CD14-positive monocyte (primary cell): ENCODE measurements around the gene MET. TPM values are rescaled to one million over a fixed set of nuclear protein-coding genes. Genes with fewer than 3 reads are reported as not detected.

Experiments
- DNase-seq, 3 donors: peaks; one replicate each; pipeline ENCODE4 v3.0.0-alpha.2; 2011 to 2022
- H2AFZ ChIP-seq: 2 replicates; pipeline ENCODE4 v1.6.0; 2012; ENCODE audit warnings: mild to moderate bottlenecking, low read depth, low read length, inconsistent platforms; ENCODE audit not compliant: insufficient read depth, poor library complexity, severe bottlenecking
- H3K27ac ChIP-seq, 2 donors: 1 replicate in 1 of 2; 2 replicates in 1 of 2; pipeline ENCODE4 v1.5.1; 2012 to 2013; ENCODE audit warnings: low read length in 2 of 2, control low read depth in 1 of 2, inconsistent platforms in 1 of 2, low read depth in 1 of 2, mild to moderate bottlenecking in 1 of 2
- H3K27me3 ChIP-seq, 2 donors: one replicate each; pipeline versions ENCODE4 v1.6.0 to v1.6.1; 2011 to 2013; ENCODE audit warnings: low read length in 2 of 2; ENCODE audit not compliant: control insufficient read depth in 2 of 2, insufficient read depth in 2 of 2
- H3K36me3 ChIP-seq, 2 donors: replicated peaks in 1 of 2; 1 replicate in 1 of 2; 2 replicates in 1 of 2; pipeline versions ENCODE4 v1.5.1 to v1.6.1; 2012 to 2013; ENCODE audit warnings: low read length in 2 of 2, control low read depth in 1 of 2, inconsistent platforms in 1 of 2, mild to moderate bottlenecking in 1 of 2; ENCODE audit not compliant: insufficient read depth in 2 of 2, control insufficient read depth in 1 of 2
- H3K4me1 ChIP-seq, 2 donors: 1 replicate in 1 of 2; 2 replicates in 1 of 2; pipeline versions ENCODE4 v1.5.1 to v1.6.1; 2012 to 2013; ENCODE audit warnings: low read length in 2 of 2, control low read depth in 1 of 2, inconsistent platforms in 1 of 2, mild to moderate bottlenecking in 1 of 2, moderate library complexity in 1 of 2; ENCODE audit not compliant: insufficient read depth in 2 of 2, control insufficient read depth in 1 of 2
- H3K4me2 ChIP-seq: replicated peaks from 2 replicates; pipeline ENCODE3; 2012; ENCODE audit warnings: low read length, moderate library complexity, mild to moderate bottlenecking; ENCODE audit not compliant: poor library complexity, severe bottlenecking; ENCODE audit errors: extremely low read depth
- H3K4me3 ChIP-seq, 3 experiments: fragments of 200-600 bp in 1 of 3; sonication (generic) in 1 of 3; replicated peaks in 1 of 3; 1 replicate in 2 of 3; 2 replicates in 1 of 3; pipeline ENCODE4 v1.5.1; 2011 to 2013; ENCODE audit warnings: low read length in 3 of 3, mild to moderate bottlenecking in 3 of 3, control low read depth in 2 of 3, low read depth in 2 of 3, inconsistent platforms in 1 of 3, moderate library complexity in 1 of 3
- H3K79me2 ChIP-seq: 2 replicates; pipeline ENCODE4 v1.6.0; 2012; ENCODE audit warnings: mild to moderate bottlenecking, control low read depth, inconsistent platforms, low read length, moderate library complexity; ENCODE audit not compliant: insufficient read depth
- H3K9ac ChIP-seq: 2 replicates; pipeline ENCODE4 v1.6.0; 2017; ENCODE audit warnings: low read length, mild to moderate bottlenecking; ENCODE audit not compliant: insufficient read depth, poor library complexity, severe bottlenecking
- H3K9me3 ChIP-seq, 2 donors: replicated peaks in 1 of 2; 1 replicate in 1 of 2; 2 replicates in 1 of 2; pipeline versions ENCODE4 v1.5.1 to v1.6.1; 2012 to 2013; ENCODE audit warnings: low read length in 2 of 2, control low read depth in 1 of 2; ENCODE audit not compliant: control insufficient read depth in 1 of 2, insufficient read depth in 1 of 2
- H4K20me1 ChIP-seq: 2 replicates; pipeline ENCODE4 v1.6.0; 2012; ENCODE audit warnings: mild to moderate bottlenecking, low read length, control low read depth, moderate library complexity; ENCODE audit not compliant: insufficient read depth
- H3K27ac Mint-ChIP-seq, 7 donors: one replicate each; pipeline ENCODE4 v1.8.0; 2020; ENCODE audit warnings: mild to moderate bottlenecking in 7 of 7, mixed read lengths in 7 of 7, moderate library complexity in 6 of 7, inconsistent platforms in 2 of 7
- H3K27me3 Mint-ChIP-seq, 3 donors: one replicate each; pipeline ENCODE4 v1.8.0; 2021 to 2022; ENCODE audit warnings: low read depth in 3 of 3, mild to moderate bottlenecking in 3 of 3, mixed read lengths in 3 of 3, moderate library complexity in 3 of 3, inconsistent platforms in 1 of 3
- H3K36me3 Mint-ChIP-seq, 2 donors: one replicate each; pipeline ENCODE4 v1.8.0; 2020; ENCODE audit warnings: mixed read lengths in 2 of 2, inconsistent platforms in 1 of 2, mild to moderate bottlenecking in 1 of 2
- H3K4me1 Mint-ChIP-seq: one replicate; pipeline ENCODE4 v1.8.0; 2020; ENCODE audit warnings: mild to moderate bottlenecking, mixed read lengths
- H3K4me3 Mint-ChIP-seq, 2 donors: one replicate each; pipeline ENCODE4 v1.8.0; 2020; ENCODE audit warnings: mild to moderate bottlenecking in 2 of 2, mixed read lengths in 2 of 2, moderate library complexity in 1 of 2
- H3K9me3 Mint-ChIP-seq, 7 donors: one replicate each; pipeline ENCODE4 v1.8.0; 2020 to 2022; ENCODE audit warnings: mixed read lengths in 7 of 7, mild to moderate bottlenecking in 6 of 7, moderate library complexity in 6 of 7, inconsistent platforms in 2 of 7
- whole genome bisulfite sequencing: methylation state at CpG from one replicate; pipeline ENCODE4 v1.1.5; 2013; ENCODE audit warnings: missing lambda C conversion rate; ENCODE audit not compliant: insufficient coverage; 5-methylcytosine and 5-hydroxymethylcytosine counted together
- intact Hi-C, 2 donors: fragments of 100-400 bp; cut with micrococcal nuclease; formaldehyde crosslinking; loops; one replicate each; pipeline versions ENCODE4 v1.15.0 to v1.15.1; 2023
- polyA plus RNA-seq, 3 donors: library from polyadenylated mRNA; depleted of rRNA in 1 of 3; unstranded in 2 of 3; stranded (reverse) in 1 of 3; fragments of 300-500 nt in 2 of 3; fragments of >200 nt in 1 of 3; fragmentation: Illumina TruSeq in 2 of 3; gene quantifications; 1 replicate in 2 of 3; 2 replicates in 1 of 3; pipeline ENCODE4 v1.2.3, GENCODE V29; 2012 to 2021
- TF ChIP-seq, protein P1 (sequence below): fragments of 200-600 bp; IDR thresholded peaks from one replicate; pipeline ENCODE4 v1.8.0; 2022; ENCODE audit warnings: antibody characterized with exemption, mild to moderate bottlenecking

Gene MET
- polyA plus RNA-seq, 3 donors: not detected

DNA sequence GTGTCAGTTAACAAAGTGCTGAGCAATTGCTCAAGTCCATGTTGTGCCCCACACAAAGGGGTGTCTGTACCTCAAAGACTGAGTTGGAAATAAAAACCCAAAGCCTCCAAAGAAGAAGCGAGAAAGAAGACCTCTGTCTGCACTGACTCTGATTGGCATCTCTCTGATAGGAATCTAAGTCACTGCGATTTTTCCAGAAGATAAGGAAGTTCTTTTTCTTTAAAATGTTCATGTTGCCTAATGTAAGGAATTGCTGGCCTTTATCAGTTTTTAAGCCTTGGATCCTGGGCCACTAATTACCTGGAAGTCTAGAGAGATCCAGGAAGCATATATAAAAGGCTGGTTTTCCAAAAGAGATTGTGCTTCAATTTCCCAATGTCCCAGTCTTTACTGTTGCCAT, 24.1 kb upstream of the MET start:
- Histone ChIP-seq H3K36me3 (no peaks in the 10 kb centered on the region), H2AFZ (no peak overlapping the region), H3K9me3 (no peaks in the 10 kb centered on the region), H3K4me2 (no peak overlapping the region), H3K4me1 (no peaks in the 10 kb centered on the region), H3K4me3 (no peak overlapping the region), H4K20me1 (no peaks in the 10 kb centered on the region), H3K9ac (no peak overlapping the region), H3K27ac (no peak overlapping the region), H3K79me2 (no peaks in the 10 kb centered on the region), H3K27me3 (no peaks in the 10 kb centered on the region)
- intact Hi-C loops: no loop called here
- DNase-seq: no peak
- H3K27me3 Mint-ChIP-seq: peaks cover 0 to 2% (median 0%) of the 10 kb centered on the region in 3 donors
- no peak overlapping the region for H3K27ac Mint-ChIP-seq
- H3K36me3 Mint-ChIP-seq: no peaks in the 10 kb centered on the region
- no peaks in the 10 kb centered on the region for H3K4me1 Mint-ChIP-seq
- no peaks in the 10 kb centered on the region for H3K9me3 Mint-ChIP-seq
- no peak overlapping the region for H3K4me3 Mint-ChIP-seq
- WGBS: no CpG with 5 or more reads among the region's 2 CpGs
- TF ChIP-seq, protein P1, sequence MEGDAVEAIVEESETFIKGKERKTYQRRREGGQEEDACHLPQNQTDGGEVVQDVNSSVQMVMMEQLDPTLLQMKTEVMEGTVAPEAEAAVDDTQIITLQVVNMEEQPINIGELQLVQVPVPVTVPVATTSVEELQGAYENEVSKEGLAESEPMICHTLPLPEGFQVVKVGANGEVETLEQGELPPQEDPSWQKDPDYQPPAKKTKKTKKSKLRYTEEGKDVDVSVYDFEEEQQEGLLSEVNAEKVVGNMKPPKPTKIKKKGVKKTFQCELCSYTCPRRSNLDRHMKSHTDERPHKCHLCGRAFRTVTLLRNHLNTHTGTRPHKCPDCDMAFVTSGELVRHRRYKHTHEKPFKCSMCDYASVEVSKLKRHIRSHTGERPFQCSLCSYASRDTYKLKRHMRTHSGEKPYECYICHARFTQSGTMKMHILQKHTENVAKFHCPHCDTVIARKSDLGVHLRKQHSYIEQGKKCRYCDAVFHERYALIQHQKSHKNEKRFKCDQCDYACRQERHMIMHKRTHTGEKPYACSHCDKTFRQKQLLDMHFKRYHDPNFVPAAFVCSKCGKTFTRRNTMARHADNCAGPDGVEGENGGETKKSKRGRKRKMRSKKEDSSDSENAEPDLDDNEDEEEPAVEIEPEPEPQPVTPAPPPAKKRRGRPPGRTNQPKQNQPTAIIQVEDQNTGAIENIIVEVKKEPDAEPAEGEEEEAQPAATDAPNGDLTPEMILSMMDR: no peak

GRCh38 chr7:116650436-116650835, 21.6 kb upstream of the MET start:
- WGBS: no CpG with 5 or more reads among the region's 1 CpG
- H3K4me2 ChIP-seq: no peak overlapping the region
- H3K9me3 Mint-ChIP-seq: no peaks in the 10 kb centered on the region
- H3K36me3 Mint-ChIP-seq: no peaks in the 10 kb centered on the region
- no peak overlapping the region for H3K27ac ChIP-seq
- no peaks in the 10 kb centered on the region for H3K27me3 ChIP-seq
- TF ChIP-seq, protein P1: no peak
- H3K27ac Mint-ChIP-seq: no peak overlapping the region
- H3K79me2 ChIP-seq: no peaks in the 10 kb centered on the region
- peaks cover 0 to 2% (median 0%) of the 10 kb centered on the region in 3 donors for H3K27me3 Mint-ChIP-seq
- no peaks in the 10 kb centered on the region for H3K9me3 ChIP-seq
- H3K36me3 ChIP-seq: no peaks in the 10 kb centered on the region
- H2AFZ ChIP-seq: no peak overlapping the region
- H3K4me1 Mint-ChIP-seq: no peaks in the 10 kb centered on the region
- no peak overlapping the region for H3K9ac ChIP-seq
- no peaks in the 10 kb centered on the region for H3K4me1 ChIP-seq
- H3K4me3 Mint-ChIP-seq: no peak overlapping the region
- DNase-seq: no peak
- intact Hi-C loops: no loop called here
- H4K20me1 ChIP-seq: no peaks in the 10 kb centered on the region
- no peak overlapping the region for H3K4me3 ChIP-seq
